HFFc6 (cell line): Measurements from ENCODE around the gene NFATC2IP. TPM values are rescaled to one million over a fixed set of nuclear protein-coding genes. Genes with fewer than 3 reads are reported as not detected.
"Not testable (repeated sequence)": the region's sequence is repeated elsewhere in the genome, so short reads cannot be mapped to it uniquely, and the experiment has no call there.

Experiments used
- DNase-seq: peaks from one replicate; pipeline ENCODE4 v3.0.0-alpha.2; 2018
- H3K27ac Mint-ChIP-seq: 2 replicates; pipeline ENCODE4 v1.8.0; 2020; ENCODE audit warnings: mild to moderate bottlenecking, mixed read lengths
- H3K27me3 Mint-ChIP-seq: 2 replicates; pipeline ENCODE4 v1.8.0; 2021; ENCODE audit warnings: mild to moderate bottlenecking, moderate library complexity, mixed read lengths; ENCODE audit not compliant: insufficient read depth
- H3K36me3 Mint-ChIP-seq: 2 replicates; pipeline ENCODE4 v1.8.0; 2021; ENCODE audit warnings: low read depth, mixed read lengths
- H3K4me1 Mint-ChIP-seq: 2 replicates; pipeline ENCODE4 v1.8.0; 2020; ENCODE audit warnings: low read depth, mixed read lengths
- H3K4me3 Mint-ChIP-seq: 2 replicates; pipeline ENCODE4 v1.8.0; 2020; ENCODE audit warnings: mild to moderate bottlenecking, moderate library complexity, mixed read lengths
- H3K9me3 Mint-ChIP-seq: 2 replicates; pipeline ENCODE4 v1.8.0; 2020; ENCODE audit warnings: mild to moderate bottlenecking, mixed read lengths
- CTCF ChIP-seq: fragments of 200-600 bp; sonication (generic); IDR thresholded peaks from 2 replicates; pipeline ENCODE4 v1.5.0; 2021; ENCODE audit warnings: antibody characterized with exemption, mild to moderate bottlenecking
- total RNA-seq, 6 experiments: library from RNA; stranded (reverse); fragmentation: NEBNext Ultra II Directional; extraction: Animal tissue kit (Norgen Biotek cat#: 25700); gene quantifications; 2 replicates in 1 of 6; 3 replicates in 5 of 6; pipeline ENCODE4 v1.2.3, GENCODE V29; 2021

NFATC2IP gene
- total RNA-seq, 6 experiments from 2014 or later, result 18.1 to 21.9 (median 19.9) TPM

DNA sequence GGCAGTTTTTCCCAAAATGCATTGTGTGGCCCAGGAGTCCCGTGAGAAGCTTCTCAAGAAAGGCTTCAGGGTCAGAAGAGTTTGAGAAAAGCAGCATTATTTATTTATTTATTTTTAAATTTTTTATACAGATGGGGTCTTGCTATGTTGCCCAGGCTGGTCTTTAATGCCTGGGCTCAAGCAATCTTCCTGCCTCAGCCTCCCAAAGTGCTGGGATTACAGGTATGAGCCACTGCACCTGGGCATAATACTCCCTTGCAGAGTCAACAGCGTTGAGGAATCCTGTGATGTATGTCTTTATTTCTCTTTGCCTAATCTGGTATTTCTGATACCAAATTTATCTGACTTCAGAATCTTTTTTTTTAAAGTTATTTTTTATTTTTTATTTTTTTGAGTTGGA lies 49.3 kb downstream of the NFATC2IP start:
- Mint-ChIP-seq H3K4me3 (no peak overlapping the region), H3K4me1 (peaks cover 20% of the 10 kb centered on the region), H3K9me3 (no peaks in the 10 kb centered on the region), H3K36me3 (no peaks in the 10 kb centered on the region), H3K27me3 (peaks cover 1% of the 10 kb centered on the region), H3K27ac (no peak overlapping the region)
- no peak for DNase-seq
- TF ChIP-seq CTCF, result no peak

GRCh38 chr16:29004496-29005139 lies 53.9 kb downstream of the NFATC2IP start:
- not testable (repeated sequence) for H3K4me3 Mint-ChIP-seq

GRCh38 chr16:29007730-29008593 lies 57.2 kb downstream of the NFATC2IP start:
- peak; percentile 72 for DNase-seq

More at GRCh38 chr16:29004496-29005139, 53.9 kb downstream of the NFATC2IP start:
- H3K36me3 Mint-ChIP-seq, H3K9me3 Mint-ChIP-seq, H3K27me3 Mint-ChIP-seq: not testable (repeated sequence)
- peak; percentile 66 for DNase-seq
- Mint-ChIP-seq H3K27ac (peak overlapping the region; percentile 10; the same call in 1 of the 2 replicates), H3K4me1 (peaks cover 37% of the 10 kb centered on the region)

GRCh38 chr16:29009050-29009837 lies 58.5 kb downstream of the NFATC2IP start:
- no peak for DNase-seq
- H3K27me3 Mint-ChIP-seq, result no peaks in the 10 kb centered on the region; the same call in none of the 2 replicates
- H3K36me3 Mint-ChIP-seq, result no peaks in the 10 kb centered on the region
- peaks cover 25% of the 10 kb centered on the region for H3K4me1 Mint-ChIP-seq
- H3K9me3 Mint-ChIP-seq, result no peaks in the 10 kb centered on the region
- TF ChIP-seq CTCF, result no peak
- H3K27ac Mint-ChIP-seq, result no peak overlapping the region; the same call in 1 of the 2 replicates
- H3K4me3 Mint-ChIP-seq, result no peak overlapping the region; the same call in 1 of the 2 replicates

More at GRCh38 chr16:29007730-29008593, 57.2 kb downstream of the NFATC2IP start:
- Mint-ChIP-seq H3K36me3 (no peaks in the 10 kb centered on the region), H3K4me1 (peaks cover 37% of the 10 kb centered on the region), H3K9me3 (no peaks in the 10 kb centered on the region), H3K27ac (no peak overlapping the region; the same call in 1 of the 2 replicates), H3K27me3 (no peaks in the 10 kb centered on the region; the same call in none of the 2 replicates), H3K4me3 (no peak overlapping the region)
- no peak for TF ChIP-seq CTCF

DNA sequence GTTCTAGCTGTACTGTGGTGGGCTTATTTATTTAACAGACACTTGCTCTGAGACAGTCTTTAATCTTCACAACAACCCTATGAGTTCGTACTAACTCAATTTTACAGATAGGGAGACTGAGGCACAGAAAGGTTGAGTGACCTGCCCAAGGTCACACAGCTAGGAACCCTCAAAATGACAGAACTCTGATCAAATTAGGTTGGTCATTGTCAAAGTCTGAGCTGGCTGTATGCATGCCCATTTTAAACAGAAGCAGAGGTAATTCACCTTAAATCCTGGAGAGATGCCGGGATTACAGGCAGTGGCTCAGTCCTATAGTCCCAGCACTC lies 59.1 kb downstream of the NFATC2IP start:
- peaks cover 19% of the 10 kb centered on the region for H3K4me1 Mint-ChIP-seq
- TF ChIP-seq CTCF, result no peak
- no peak for DNase-seq

More for the DNA sequence above, 59.1 kb downstream of the NFATC2IP start:
- no peaks in the 10 kb centered on the region for H3K36me3 Mint-ChIP-seq
- H3K4me3 Mint-ChIP-seq, result no peak overlapping the region
- no peak overlapping the region for H3K27ac Mint-ChIP-seq
- peaks cover 5% of the 10 kb centered on the region for H3K27me3 Mint-ChIP-seq
- H3K9me3 Mint-ChIP-seq, result no peaks in the 10 kb centered on the region
